GM21786 (cell line): ENCODE measurements around the gene EMILIN1.

Experiments
- ATAC-seq: cut with Tn5 transposase; IDR thresholded peaks from one replicate; pipeline ENCODE4 v1.9.1; 2021; ENCODE audit not compliant: unreplicated experiment

The EMILIN1 gene

GRCh38 chr2:27079233-27080139 lies 1.1 kb downstream of the EMILIN1 start:
- no peak for ATAC-seq

DNA sequence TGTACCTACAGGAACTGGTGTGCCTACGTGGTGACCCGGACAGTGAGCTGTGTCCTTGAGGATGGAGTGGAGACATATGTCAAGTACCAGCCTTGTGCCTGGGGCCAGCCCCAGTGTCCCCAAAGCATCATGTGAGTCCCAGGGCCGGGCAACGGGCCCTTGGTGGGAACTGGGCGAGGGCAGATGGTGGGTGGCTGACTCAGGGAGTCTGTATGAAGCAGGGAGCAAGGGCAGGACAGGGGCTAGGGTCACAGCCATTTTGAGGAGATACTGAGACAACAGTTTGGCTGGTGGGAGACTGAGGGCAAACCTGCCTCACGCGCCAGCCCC lies 1.7 kb downstream of the EMILIN1 start:
- no peak for ATAC-seq

DNA sequence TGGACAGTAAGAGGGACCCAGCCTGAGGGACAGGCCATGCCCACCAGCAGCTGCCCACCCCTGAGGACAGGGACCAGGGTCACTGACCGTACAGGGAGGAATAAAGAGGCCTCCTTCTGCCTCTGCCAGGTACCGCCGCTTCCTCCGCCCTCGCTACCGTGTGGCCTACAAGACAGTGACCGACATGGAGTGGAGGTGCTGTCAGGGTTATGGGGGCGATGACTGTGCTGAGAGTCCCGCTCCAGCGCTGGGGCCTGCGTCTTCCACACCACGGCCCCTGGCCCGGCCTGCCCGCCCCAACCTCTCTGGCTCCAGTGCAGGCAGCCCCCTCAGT lies 2.2 kb downstream of the EMILIN1 start:
- ATAC-seq: no peak

GRCh38 chr2:27081984-27082772 lies 3.8 kb downstream of the EMILIN1 start:
- no peak for ATAC-seq

DNA sequence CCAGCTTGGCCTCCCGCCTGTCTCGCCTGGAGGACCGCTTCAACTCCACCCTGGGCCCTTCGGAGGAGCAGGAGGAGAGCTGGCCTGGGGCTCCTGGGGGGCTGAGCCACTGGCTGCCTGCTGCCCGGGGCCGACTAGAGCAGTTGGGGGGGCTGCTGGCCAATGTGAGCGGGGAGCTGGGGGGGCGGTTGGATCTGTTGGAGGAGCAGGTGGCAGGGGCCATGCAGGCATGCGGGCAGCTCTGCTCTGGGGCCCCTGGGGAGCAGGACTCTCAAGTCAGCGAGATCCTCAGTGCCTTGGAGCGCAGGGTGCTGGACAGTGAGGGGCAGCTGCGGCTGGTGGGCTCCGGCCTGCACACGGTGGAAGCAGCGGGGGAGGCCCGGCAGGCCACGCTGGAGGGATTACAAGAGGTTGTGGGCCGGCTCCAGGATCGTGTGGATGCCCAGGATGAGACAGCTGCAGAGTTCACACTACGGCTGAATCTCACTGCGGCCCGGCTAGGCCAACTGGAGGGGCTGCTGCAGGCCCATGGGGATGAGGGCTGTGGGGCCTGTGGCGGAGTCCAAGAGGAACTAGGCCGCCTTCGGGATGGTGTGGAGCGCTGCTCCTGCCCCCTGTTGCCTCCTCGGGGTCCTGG lies 4.5 kb downstream of the EMILIN1 start:
- no peak for ATAC-seq

- no peak for ATAC-seq
These were observed 5.2 kb downstream of the EMILIN1 start for GRCh38 chr2:27083410-27084296.

DNA sequence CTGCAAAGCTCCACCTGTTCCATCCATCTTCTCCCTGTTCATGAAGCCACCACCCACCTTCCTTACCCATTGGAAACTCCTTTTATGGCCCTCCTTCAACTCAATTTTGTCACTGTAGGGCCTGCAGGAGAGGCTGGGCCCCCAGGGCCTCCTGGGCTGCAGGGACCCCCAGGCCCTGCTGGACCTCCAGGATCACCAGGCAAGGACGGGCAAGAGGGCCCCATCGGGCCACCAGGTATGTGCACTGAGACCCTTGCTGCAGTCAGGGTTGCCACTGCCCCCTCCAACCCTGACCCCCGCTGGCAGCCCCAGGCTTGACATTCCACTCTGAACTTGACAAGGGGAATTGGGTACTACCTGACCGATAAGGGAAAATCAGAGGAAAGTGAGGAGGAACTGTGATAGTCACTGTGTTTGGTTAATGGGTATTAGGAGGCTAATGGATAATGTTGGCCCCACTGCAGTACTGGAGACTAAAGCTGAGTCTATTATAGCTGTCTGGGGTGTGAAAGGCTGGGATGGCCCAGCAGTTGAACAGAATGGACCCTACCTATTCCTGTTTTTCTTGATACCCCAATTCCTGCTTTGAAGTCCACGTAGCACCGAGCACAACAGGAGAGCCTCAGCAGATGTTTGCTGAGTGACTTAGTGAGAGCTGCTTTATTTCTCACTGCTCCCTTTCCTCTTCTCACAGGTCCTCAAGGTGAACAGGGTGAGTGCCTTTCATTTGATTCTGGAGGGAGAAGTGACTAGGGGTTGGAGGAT lies 6.1 kb downstream of the EMILIN1 start:
- no peak for ATAC-seq

DNA sequence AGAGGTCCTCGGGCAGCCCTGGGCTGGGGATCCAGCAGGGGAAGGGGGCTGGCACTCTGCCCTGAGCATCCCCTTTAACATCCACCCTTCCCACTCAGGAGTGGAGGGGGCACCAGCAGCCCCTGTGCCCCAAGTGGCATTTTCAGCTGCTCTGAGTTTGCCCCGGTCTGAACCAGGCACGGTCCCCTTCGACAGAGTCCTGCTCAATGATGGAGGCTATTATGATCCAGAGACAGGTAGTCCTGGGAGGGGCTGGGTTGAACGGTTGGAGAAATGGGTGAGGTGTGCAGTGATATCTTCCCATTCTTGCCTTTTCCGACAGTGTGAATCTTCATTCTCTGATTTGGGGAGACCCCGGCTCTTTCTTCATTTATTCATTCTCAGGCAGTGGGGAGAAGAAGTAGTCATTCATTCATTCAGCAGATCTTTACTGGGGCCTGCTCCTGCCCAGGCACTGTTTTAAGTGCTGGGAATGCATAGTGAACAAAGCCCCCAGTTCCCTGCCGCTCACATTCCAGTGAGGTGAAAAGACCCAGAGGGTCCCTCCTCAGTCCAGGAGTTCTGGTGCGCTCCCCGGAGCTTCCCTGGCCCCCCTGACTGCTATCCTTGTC lies 6.8 kb downstream of the EMILIN1 start:
- no peak for ATAC-seq

- ATAC-seq: peak; percentile 10
These were observed 7.3 kb downstream of the EMILIN1 start for GRCh38 chr2:27085673-27086089.

GRCh38 chr2:27086090-27086723 lies 7.8 kb downstream of the EMILIN1 start:
- ATAC-seq: peak; percentile 75

- no peak for ATAC-seq
These were observed 8.5 kb downstream of the EMILIN1 start, which contains the start of gene KHK for GRCh38 chr2:27086724-27087593. KHK (plus strand) TSS chr2:27086772; CDS start chr2:27087260, 488 bp downstream.

DNA sequence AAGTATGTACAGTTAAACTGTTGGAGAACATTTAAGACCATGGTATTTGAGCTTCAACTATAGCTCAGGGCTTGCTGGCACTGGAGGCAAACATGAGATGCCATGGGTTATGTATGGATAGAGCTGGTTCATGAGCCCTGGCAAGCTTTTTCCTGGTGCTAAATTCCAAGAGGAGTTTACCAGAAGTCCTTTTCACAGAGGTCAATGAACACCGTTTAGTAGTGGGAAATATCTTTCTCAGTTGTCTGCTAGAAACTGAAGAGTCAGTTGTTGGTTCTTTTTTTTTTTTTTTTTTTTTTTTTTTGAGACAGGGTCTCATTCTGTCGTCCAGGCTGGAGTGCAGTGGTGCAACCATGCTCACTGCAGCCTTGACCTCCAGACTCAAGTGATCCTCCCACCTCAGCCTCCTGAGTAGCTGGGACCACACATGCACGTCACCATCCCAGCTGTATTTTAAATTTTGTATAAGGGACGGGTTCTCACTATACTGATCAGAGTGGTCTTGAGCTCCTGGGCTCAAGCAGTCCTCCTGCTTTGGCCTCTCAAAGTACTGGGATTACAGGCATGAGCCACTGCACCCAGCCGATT lies 9.5 kb downstream of the EMILIN1 start:
- ATAC-seq: no peak

- no peak for ATAC-seq
These were observed 10.2 kb downstream of the EMILIN1 start for GRCh38 chr2:27088634-27089033.

GRCh38 chr2:27089111-27089954 lies 10.9 kb downstream of the EMILIN1 start:
- ATAC-seq: no peak

- no peak for ATAC-seq
These were observed 13.6 kb downstream of the EMILIN1 start for GRCh38 chr2:27091746-27092695.
